Measurements from ENCODE around the gene NBEAL2.

DNA sequence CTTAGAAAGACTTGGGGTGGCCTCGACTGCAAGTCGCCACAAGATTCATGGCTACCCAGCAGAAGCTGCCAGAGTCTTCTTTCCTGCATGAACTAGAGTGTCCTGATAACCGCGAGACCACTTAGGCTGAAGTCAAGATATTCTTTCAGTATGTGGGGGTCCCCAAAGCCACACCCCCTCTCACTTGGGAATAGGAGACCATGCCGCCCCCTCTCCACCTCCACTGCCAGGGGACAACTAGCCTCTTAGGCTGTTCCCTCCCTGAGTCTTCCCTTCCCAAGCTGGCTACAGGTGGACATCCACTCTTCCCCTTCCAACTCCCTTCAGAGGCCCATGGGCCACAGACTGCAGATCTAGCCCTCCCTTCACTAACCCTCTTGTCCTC lies 1.7 kb upstream of the NBEAL2 start:
- TF ChIP-seq, protein P1, sequence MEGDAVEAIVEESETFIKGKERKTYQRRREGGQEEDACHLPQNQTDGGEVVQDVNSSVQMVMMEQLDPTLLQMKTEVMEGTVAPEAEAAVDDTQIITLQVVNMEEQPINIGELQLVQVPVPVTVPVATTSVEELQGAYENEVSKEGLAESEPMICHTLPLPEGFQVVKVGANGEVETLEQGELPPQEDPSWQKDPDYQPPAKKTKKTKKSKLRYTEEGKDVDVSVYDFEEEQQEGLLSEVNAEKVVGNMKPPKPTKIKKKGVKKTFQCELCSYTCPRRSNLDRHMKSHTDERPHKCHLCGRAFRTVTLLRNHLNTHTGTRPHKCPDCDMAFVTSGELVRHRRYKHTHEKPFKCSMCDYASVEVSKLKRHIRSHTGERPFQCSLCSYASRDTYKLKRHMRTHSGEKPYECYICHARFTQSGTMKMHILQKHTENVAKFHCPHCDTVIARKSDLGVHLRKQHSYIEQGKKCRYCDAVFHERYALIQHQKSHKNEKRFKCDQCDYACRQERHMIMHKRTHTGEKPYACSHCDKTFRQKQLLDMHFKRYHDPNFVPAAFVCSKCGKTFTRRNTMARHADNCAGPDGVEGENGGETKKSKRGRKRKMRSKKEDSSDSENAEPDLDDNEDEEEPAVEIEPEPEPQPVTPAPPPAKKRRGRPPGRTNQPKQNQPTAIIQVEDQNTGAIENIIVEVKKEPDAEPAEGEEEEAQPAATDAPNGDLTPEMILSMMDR (IDR thresholded peaks at IDR 0.05; ENCODE audit: low read length) = no peak
- no peak for TF ChIP-seq EZH2 (IDR thresholded peaks at IDR 0.05; ENCODE audit: borderline replicate concordance, low read length)
